Astrocyte (in vitro differentiated cells and primary cell): Measurements from ENCODE around the gene OR5A2. TPM values are rescaled to one million over a fixed set of nuclear protein-coding genes. Genes with fewer than 3 reads are reported as not detected.

Experiments
- DNase-seq: peaks from one replicate; pipeline ENCODE4 v3.0.0-alpha.2; 2010; ENCODE audit warnings: low read depth
- FAIRE-seq: peaks from 2 replicates; lab custom pipeline; 2011; peaks lifted over from hg19 to GRCh38; lab: Jason Lieb, UNC
- H2AFZ ChIP-seq: 2 replicates; pipeline ENCODE4 v1.6.0; 2012; ENCODE audit warnings: low read depth, low read length, inconsistent platforms
- H3K27ac ChIP-seq: 2 replicates; pipeline ENCODE4 v1.5.1; 2011; ENCODE audit warnings: low read depth, low read length, inconsistent platforms
- H3K27me3 ChIP-seq: 2 replicates; pipeline ENCODE4 v1.6.0; 2011; ENCODE audit warnings: low read length, inconsistent platforms; ENCODE audit not compliant: insufficient read depth
- H3K36me3 ChIP-seq: 2 replicates; pipeline ENCODE4 v1.5.1; 2011; ENCODE audit warnings: low read length, inconsistent platforms; ENCODE audit not compliant: insufficient read depth
- H3K4me1 ChIP-seq: 2 replicates; pipeline ENCODE4 v1.5.1; 2011; ENCODE audit warnings: low read length, inconsistent platforms; ENCODE audit not compliant: insufficient read depth
- H3K4me2 ChIP-seq: 2 replicates; pipeline ENCODE4 v1.6.0; 2012; ENCODE audit warnings: low read length, inconsistent platforms
- H3K4me3 ChIP-seq: 2 replicates; pipeline ENCODE4 v1.5.1; 2011; ENCODE audit warnings: low read depth, mild to moderate bottlenecking, low read length, inconsistent platforms; ENCODE audit not compliant: insufficient read depth
- H3K79me2 ChIP-seq: 2 replicates; pipeline ENCODE4 v1.6.0; 2012; ENCODE audit warnings: mild to moderate bottlenecking, low read length, inconsistent platforms; ENCODE audit not compliant: insufficient read depth
- H3K9ac ChIP-seq: 2 replicates; pipeline ENCODE4 v1.6.0; 2012; ENCODE audit warnings: mild to moderate bottlenecking, low read length, inconsistent platforms
- H3K9me3 ChIP-seq: 2 replicates; pipeline ENCODE4 v1.5.1; 2012; ENCODE audit warnings: low read depth, mild to moderate bottlenecking, low read length, inconsistent platforms; ENCODE audit not compliant: insufficient read depth
- H4K20me1 ChIP-seq: 2 replicates; pipeline ENCODE4 v1.6.0; 2012; ENCODE audit warnings: low read length, inconsistent platforms; ENCODE audit not compliant: insufficient read depth
- H3K27ac Mint-ChIP-seq: one replicate; pipeline ENCODE4 v1.8.0; 2021; ENCODE audit warnings: mild to moderate bottlenecking, mixed read lengths; ENCODE audit not compliant: unreplicated experiment
- H3K27me3 Mint-ChIP-seq: one replicate; pipeline ENCODE4 v1.8.0; 2021; ENCODE audit warnings: low read depth, mixed read lengths; ENCODE audit not compliant: unreplicated experiment
- H3K36me3 Mint-ChIP-seq: one replicate; pipeline ENCODE4 v1.8.0; 2021; ENCODE audit warnings: low read depth, mixed read lengths; ENCODE audit not compliant: unreplicated experiment
- H3K4me1 Mint-ChIP-seq: one replicate; pipeline ENCODE4 v1.8.0; 2021; ENCODE audit warnings: low read depth, mixed read lengths; ENCODE audit not compliant: unreplicated experiment
- H3K4me3 Mint-ChIP-seq: one replicate; pipeline ENCODE4 v1.8.0; 2021; ENCODE audit warnings: mild to moderate bottlenecking, moderate library complexity, mixed read lengths; ENCODE audit not compliant: unreplicated experiment
- H3K9me3 Mint-ChIP-seq: one replicate; pipeline ENCODE4 v1.8.0; 2021; ENCODE audit warnings: mild to moderate bottlenecking, mixed read lengths; ENCODE audit not compliant: unreplicated experiment
- CTCF ChIP-seq: IDR thresholded peaks from 2 replicates; pipeline ENCODE4 v1.5.1; 2011; ENCODE audit warnings: low read depth, mild to moderate bottlenecking, inconsistent platforms, low read length, moderate library complexity; ENCODE audit not compliant: insufficient read depth
- EZH2 ChIP-seq: IDR thresholded peaks from 2 replicates; pipeline ENCODE4 v1.6.1; 2012; ENCODE audit warnings: mild to moderate bottlenecking, low read length, inconsistent platforms; ENCODE audit not compliant: insufficient read depth
- total RNA-seq: library from RNA; stranded (reverse); gene quantifications from 2 replicates; pipeline ENCODE4 v1.2.1, GENCODE V29; 2021

Gene OR5A2
- total RNA-seq, 1 donor from 2014 or later: not detected

DNA sequence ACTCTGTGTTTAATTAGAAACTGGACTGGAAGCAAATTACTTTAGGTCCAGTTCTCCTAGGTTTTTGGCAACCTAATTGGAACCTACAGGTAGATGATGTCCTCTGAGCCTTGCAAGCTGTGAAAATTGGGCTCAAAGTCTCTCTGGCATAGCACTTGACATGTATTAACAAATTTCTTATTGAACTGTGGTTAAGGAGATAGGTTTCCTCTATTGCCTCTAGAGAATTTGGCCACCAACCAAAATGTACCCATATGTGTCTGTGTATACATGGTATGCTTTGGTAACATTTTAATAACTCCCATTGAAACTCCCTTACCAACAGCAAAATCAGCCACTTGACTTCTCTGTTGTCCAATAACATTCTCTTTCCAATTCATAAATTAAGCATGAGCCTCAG, 46.8 kb upstream of the OR5A2 start, which contains the start of gene OR4D10:
Gene OR4D10 (plus strand): TSS at position 301 of the 400 bp plus-strand sequence. CDS start 4,115 bp downstream, outside the sequence.
- DNase-seq (no peak), FAIRE-seq (no peak)
- TF ChIP-seq CTCF (no peak), EZH2 (no peak)
- Histone ChIP-seq H3K36me3 (no peaks in the 10 kb centered on the region), H3K4me3 (no peak within 1 kb of the TSS), H4K20me1 (no peaks in the 10 kb centered on the region), H3K27ac (no peak within 1 kb of the TSS), H3K79me2 (no peaks in the 10 kb centered on the region), H3K27me3 (no peaks in the 10 kb centered on the region), H3K4me2 (no peak within 1 kb of the TSS), H3K9me3 (no peaks in the 10 kb centered on the region), H3K9ac (no peak within 1 kb of the TSS), H3K4me1 (no peaks in the 10 kb centered on the region), H2AFZ (no peak within 1 kb of the TSS)
- peaks cover 3% of the 10 kb centered on the region for H3K27me3 Mint-ChIP-seq
- no peak within 1 kb of the TSS for H3K4me3 Mint-ChIP-seq
- no peaks in the 10 kb centered on the region for H3K4me1 Mint-ChIP-seq
- no peaks in the 10 kb centered on the region for H3K9me3 Mint-ChIP-seq
- no peak within 1 kb of the TSS for H3K27ac Mint-ChIP-seq
- no peaks in the 10 kb centered on the region for H3K36me3 Mint-ChIP-seq

- no peak overlapping the region for H2AFZ ChIP-seq
- H3K9ac ChIP-seq: no peak overlapping the region
- no peak for DNase-seq
- Mint-ChIP-seq H3K36me3 (no peaks in the 10 kb centered on the region), H3K4me3 (no peak overlapping the region), H3K4me1 (no peaks in the 10 kb centered on the region), H3K27ac (no peak overlapping the region), H3K27me3 (no peaks in the 10 kb centered on the region), H3K9me3 (peaks cover 3% of the 10 kb centered on the region)
- no peak overlapping the region for H3K4me2 ChIP-seq
- no peaks in the 10 kb centered on the region for H3K79me2 ChIP-seq
- H3K27me3 ChIP-seq: no peaks in the 10 kb centered on the region
- FAIRE-seq: no peak
- no peak overlapping the region for H3K27ac ChIP-seq
- no peaks in the 10 kb centered on the region for H4K20me1 ChIP-seq
- no peak overlapping the region for H3K4me3 ChIP-seq
- H3K9me3 ChIP-seq: no peaks in the 10 kb centered on the region
- H3K36me3 ChIP-seq: no peaks in the 10 kb centered on the region
- no peak for TF ChIP-seq EZH2
- TF ChIP-seq CTCF: no peak
- no peaks in the 10 kb centered on the region for H3K4me1 ChIP-seq
These were observed 37.0 kb upstream of the OR5A2 start for GRCh38 chr11:59463190-59463641.

DNA sequence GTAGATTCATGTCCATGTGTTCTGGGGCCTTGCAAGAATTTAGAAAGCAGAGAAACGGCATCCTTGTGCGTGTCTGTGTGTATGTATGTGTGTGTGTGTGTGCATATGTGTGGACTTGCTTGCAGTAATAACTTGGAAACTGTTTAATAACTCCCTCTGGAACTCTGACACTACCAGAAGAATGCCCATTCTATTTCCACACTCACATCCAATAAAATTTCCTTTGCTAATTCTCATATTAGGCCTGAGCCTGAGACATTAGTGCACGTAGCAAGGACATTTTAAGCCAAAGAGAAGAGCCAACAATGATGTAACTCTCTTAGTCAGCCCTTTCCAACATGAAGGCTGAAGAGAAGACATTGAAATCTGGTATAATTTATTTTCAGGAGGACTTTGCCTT, 33.7 kb upstream of the OR5A2 start:
- Histone ChIP-seq H3K27ac (no peak overlapping the region), H2AFZ (no peak overlapping the region), H3K27me3 (no peaks in the 10 kb centered on the region), H3K4me2 (no peak overlapping the region), H3K9ac (no peak overlapping the region), H3K79me2 (no peaks in the 10 kb centered on the region), H4K20me1 (no peaks in the 10 kb centered on the region), H3K4me3 (no peak overlapping the region), H3K4me1 (no peaks in the 10 kb centered on the region), H3K36me3 (no peaks in the 10 kb centered on the region), H3K9me3 (no peaks in the 10 kb centered on the region)
- DNase-seq (no peak), FAIRE-seq (no peak)
- Mint-ChIP-seq H3K9me3 (peaks cover 3% of the 10 kb centered on the region), H3K27me3 (no peaks in the 10 kb centered on the region), H3K4me1 (no peaks in the 10 kb centered on the region), H3K36me3 (no peaks in the 10 kb centered on the region), H3K27ac (no peak overlapping the region), H3K4me3 (no peak overlapping the region)
- TF ChIP-seq CTCF: no peak
- no peak for TF ChIP-seq EZH2
